GM12801 (cell line): ENCODE measurements around the gene DLD.

Experiments
- TF ChIP-seq, protein P1 (sequence below): IDR thresholded peaks from one replicate; pipeline ENCODE4 v1.5.1; 2011; ENCODE audit warnings: control low read depth; ENCODE audit not compliant: insufficient read length; ENCODE audit errors: extremely low read depth

DLD gene

DNA sequence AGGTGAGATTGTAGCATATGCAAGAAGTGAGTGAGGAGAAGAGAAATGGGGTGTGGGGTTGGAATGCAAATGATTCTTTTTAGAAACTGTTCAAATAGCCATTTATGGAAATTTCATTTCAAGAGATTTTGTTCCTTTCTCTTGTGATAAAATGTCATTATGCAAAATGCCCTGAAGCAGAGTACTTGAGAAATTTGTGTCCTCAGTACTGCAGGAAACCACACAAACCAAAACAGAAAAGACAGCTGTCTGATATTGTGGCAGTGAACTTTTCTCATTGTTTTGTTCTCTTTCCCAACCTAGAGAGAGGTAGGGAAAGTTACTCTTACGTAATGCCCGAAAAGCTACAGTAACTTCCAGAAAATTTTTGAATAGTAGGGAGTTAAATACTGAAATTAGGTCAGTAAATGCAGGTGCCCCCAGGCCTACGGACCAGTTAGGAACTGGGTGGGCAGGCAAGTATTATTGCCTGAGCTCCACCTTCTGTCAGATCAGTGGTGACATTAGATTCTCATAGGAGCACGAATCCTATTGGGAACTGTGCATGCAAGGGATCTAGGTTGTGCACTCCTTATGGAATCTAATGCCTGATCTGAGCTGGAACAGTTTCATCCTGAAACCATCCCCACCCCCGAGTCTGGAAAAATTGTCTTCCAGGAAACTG lies 34.0 kb downstream of the DLD start:
- TF ChIP-seq, protein P1, sequence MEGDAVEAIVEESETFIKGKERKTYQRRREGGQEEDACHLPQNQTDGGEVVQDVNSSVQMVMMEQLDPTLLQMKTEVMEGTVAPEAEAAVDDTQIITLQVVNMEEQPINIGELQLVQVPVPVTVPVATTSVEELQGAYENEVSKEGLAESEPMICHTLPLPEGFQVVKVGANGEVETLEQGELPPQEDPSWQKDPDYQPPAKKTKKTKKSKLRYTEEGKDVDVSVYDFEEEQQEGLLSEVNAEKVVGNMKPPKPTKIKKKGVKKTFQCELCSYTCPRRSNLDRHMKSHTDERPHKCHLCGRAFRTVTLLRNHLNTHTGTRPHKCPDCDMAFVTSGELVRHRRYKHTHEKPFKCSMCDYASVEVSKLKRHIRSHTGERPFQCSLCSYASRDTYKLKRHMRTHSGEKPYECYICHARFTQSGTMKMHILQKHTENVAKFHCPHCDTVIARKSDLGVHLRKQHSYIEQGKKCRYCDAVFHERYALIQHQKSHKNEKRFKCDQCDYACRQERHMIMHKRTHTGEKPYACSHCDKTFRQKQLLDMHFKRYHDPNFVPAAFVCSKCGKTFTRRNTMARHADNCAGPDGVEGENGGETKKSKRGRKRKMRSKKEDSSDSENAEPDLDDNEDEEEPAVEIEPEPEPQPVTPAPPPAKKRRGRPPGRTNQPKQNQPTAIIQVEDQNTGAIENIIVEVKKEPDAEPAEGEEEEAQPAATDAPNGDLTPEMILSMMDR, result no peak

DNA sequence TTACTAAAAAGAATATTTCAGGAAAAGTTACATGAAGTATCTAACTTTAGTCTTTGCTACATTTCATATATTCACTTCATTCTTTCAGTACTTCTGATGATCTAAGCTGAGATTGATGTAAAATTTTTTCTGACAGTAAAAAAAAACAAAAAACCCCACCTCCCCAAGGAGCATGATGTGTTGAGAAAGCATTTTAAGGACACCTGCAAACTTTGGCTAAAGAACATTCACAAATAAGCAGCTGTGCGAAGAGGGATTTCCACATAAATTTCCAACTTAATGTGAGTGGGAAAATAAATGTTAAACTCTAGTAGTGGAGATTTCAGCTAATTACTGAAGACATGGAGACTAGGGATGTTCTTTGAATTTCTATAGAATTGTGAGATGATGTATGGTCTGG lies 35.5 kb downstream of the DLD start:
- TF ChIP-seq, protein P1, result no peak

DNA sequence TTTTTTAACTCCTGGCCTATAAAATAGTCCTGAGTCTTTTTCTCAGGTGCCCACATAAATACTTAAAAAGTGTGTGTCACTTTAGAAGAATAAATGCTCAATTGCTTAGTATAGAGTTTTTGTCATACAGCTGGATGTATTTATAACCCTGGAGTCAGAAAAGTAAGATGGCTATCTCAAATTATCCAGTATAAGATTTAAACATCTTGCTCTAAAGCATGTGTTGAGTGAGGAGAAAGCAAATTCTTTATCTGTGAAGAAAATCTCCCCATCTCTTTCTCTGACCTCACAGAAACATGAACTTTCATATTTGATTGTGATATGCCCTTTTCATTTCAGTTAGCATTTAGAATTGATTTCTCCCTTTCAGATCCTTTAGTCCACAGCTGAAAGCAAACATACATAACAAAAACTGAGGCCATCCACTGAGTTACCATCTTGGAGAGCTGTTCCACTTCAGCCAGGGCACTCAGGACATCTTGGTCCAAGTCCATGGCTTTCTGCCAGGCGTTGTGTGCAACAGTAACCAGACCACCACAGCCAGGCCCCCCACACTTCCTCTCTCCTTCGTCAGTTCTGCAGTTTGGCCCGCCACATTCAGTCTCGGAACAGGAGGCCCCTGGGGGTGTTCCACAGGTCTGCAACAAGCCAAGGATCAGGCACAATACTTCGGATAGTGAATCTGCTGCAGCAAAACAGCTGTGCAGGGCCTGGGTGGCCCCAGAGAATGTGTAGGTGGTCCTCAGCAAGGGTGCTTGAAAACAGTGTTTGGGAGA lies 40.9 kb downstream of the DLD start:
- TF ChIP-seq, protein P1, result no peak

DNA sequence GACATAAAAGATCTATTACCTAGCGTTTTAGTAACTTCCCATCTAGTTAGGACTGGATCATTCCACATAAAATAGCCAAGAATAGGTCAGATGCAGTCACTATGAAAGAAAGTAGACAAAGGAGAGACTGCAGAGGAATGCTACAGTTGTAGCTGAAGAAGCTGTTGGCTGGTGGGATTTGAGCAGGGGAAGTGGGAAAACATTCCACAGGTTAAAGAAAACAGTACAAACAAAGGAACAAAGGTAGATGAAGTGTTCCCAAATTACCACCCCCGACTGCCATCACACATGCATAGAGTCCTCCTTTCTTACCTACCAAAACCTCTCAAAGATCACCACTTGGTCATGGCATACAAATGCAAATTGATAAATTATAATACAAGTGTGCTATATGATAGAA lies 41.8 kb downstream of the DLD start:
- TF ChIP-seq, protein P1, result no peak

DNA sequence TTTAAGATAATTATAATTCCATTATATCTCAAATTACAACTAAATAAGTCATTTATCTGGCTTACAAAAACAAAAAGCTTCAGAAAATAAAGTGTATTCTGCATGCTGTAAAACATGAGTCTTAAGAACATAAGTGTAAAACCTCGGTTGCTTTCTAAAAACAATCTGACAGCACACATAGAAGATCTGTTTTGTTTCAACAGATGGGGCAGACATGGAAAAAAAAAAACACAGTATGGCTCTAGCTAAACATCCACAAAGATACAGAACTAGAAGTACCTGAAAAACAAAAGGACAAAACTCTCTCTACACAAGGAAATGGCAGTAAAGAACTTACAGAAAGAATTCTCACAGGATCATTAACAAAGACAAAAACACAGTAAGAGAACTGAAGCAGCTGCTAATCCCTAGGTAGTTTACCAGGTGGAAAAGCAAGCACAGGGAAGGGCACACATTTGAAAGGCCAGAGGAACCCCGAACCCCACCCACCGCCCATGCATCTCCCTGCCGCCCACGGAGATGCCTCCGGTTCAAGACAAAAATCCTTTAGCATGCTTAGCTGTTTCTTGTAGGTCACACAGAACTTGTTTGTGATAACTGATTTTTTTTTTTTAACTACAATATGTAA lies 42.5 kb downstream of the DLD start:
- TF ChIP-seq, protein P1, result no peak

DNA sequence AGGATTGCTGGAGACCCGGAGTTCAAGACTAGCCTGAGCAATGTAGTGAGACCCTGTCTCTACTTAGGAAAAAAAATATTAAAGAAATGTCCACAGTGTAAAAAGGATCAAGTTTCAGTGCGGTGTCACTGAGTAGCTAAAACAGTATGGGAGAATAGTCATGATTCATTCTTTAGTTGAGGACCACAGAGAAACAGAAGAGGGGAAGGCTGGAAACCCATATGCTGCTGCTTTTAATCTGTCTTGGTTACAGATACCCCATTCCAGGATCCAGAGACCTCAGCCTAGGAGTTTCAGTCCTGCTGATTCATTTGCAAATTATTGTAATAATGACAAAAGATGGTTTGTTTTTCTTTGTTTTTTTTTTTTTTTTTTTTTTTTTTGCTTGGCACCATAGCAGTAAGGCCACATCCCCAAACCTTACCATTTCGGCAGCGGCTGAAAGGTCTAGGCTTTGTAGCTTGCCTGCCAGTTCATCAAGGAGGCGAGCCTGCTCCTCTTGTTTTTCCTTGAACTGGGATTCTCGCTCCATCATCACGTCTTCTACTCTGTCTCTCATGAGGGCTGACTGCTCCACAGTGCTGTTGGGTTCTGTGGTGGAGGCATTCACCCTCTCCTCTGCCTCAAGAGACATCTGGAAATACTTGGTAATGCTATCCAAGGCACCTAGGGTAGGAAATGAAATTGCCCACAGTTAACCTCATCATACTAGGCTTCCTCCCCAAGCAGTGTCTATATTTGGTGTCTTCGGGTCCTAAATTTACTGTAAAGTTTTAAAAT lies 44.2 kb downstream of the DLD start:
- TF ChIP-seq, protein P1, result no peak

DNA sequence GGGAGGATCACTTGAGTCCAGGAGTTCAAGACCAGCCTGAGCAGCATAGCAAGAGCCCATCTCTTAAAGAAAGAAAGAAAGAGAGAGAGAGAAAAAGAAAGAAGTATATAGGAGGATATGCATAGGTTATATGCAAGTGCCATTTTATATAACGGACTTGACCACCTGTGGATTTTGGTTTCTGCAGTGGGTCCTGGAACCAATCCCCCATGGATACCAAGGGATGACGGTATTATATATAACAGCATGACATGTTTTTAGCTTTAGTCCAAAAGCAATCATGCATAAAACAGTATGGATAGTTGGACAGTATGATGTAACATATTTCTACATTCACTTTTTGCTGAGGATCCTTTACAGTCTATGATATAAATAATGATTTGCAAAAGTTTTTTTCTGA lies 45.3 kb downstream of the DLD start:
- TF ChIP-seq, protein P1, result no peak
